A549 (cell line): ENCODE data around the gene BMP15. TPM values are rescaled to one million over a fixed set of nuclear protein-coding genes. Genes with fewer than 3 reads are reported as not detected.
A peak's percentile ranks its signal among the peaks of the same experiment; 100 is the strongest.

ENCODE experiments used
- ATAC-seq, 2 experiments: fragments of 200-7000 bp in 1 of 2; fragments of >200 bp in 1 of 2; cut with Nextera tagmentation in 1 of 2; cut with Tn5 transposase in 1 of 2; 3 replicates each; pipeline versions ENCODE4 v1.8.0 to v1.9.1; 2018 to 2020; ENCODE audit warnings: mild to moderate bottlenecking in 1 of 2, moderate library complexity in 1 of 2
- CTCF ChIA-PET: fragments of 300-600 bp; sonication (Branson Sonifier 250); formaldehyde crosslinking; extraction: SDS; loops from one replicate; lab custom pipeline; 2021; ENCODE audit warnings: antibody characterized with exemption, inconsistent platforms; lab: Yijun Ruan, JAX
- POLR2A ChIA-PET: fragments of 350-600 bp; formaldehyde crosslinking; extraction: SDS; loops from one replicate; lab custom pipeline; 2021; ENCODE audit warnings: antibody characterized with exemption, inconsistent platforms; lab: Yijun Ruan, JAX
- DNase-seq, 2 experiments: peaks; one replicate each; pipeline versions ENCODE4 v3.0.0 to v3.0.0-alpha.2; 2011 to 2016; ENCODE audit warnings: low read depth in 1 of 2, low spot score in 1 of 2
- FAIRE-seq: peaks from 2 replicates; lab custom pipeline; 2011; peaks lifted over from hg19 to GRCh38; lab: Jason Lieb, UNC
- H3K27ac ChIP-seq, 2 experiments: fragments of >200 bp; sonication (Bioruptor Twin); formaldehyde crosslinking; 3 replicates each; pipeline ENCODE4 v1.5.1; 2016 to 2017
- H3K4me1 ChIP-seq: fragments of >200 bp; sonication (Bioruptor Twin); formaldehyde crosslinking; 3 replicates; pipeline ENCODE4 v1.6.1; 2016
- H3K4me2 ChIP-seq: fragments of >200 bp; sonication (Bioruptor Twin); formaldehyde crosslinking; 3 replicates; pipeline ENCODE4 v1.6.1; 2016
- H3K4me3 ChIP-seq: fragments of >200 bp; sonication (Bioruptor Twin); formaldehyde crosslinking; 3 replicates; pipeline ENCODE4 v1.5.1; 2016
- H3K9me3 ChIP-seq: fragments of >200 bp; sonication (Bioruptor Twin); formaldehyde crosslinking; 3 replicates; pipeline ENCODE4 v1.6.1; 2016
- CBX2 ChIP-seq: fragments of 200-600 bp; sonication (generic); IDR thresholded peaks from 2 replicates; pipeline ENCODE4 v1.6.1; 2016; ENCODE audit warnings: low read depth, mild to moderate bottlenecking, borderline replicate concordance
- CEBPB ChIP-seq, 2 experiments: fragments of >200 bp in 1 of 2; sonication (Bioruptor Twin) in 1 of 2; formaldehyde crosslinking in 1 of 2; IDR thresholded peaks; 2 replicates each; pipeline ENCODE4 v1.6.1; 2012 to 2016
- EHF ChIP-seq: fragments of 250-450 bp; sonication (Bioruptor Pico); IDR thresholded peaks from 2 replicates; pipeline ENCODE4 v1.5.0; 2020; ENCODE audit warnings: mild to moderate bottlenecking
- FOSB ChIP-seq: fragments of 250-450 bp; sonication (Bioruptor Pico); IDR thresholded peaks from 2 replicates; pipeline ENCODE4 v1.5.0; 2020; ENCODE audit warnings: mild to moderate bottlenecking, moderate library complexity
- FOXS1 ChIP-seq: fragments of 250-450 bp; sonication (Bioruptor Pico); IDR thresholded peaks from 2 replicates; pipeline ENCODE4 v1.5.0; 2020; ENCODE audit warnings: mild to moderate bottlenecking, moderate library complexity
- HES2 ChIP-seq: fragments of >200 bp; sonication (Bioruptor Twin); formaldehyde crosslinking; IDR thresholded peaks from 2 replicates; pipeline ENCODE4 v1.6.1; 2016
- HOXA7 ChIP-seq: fragments of 250-450 bp; sonication (Bioruptor Pico); IDR thresholded peaks from 2 replicates; pipeline ENCODE4 v1.5.0; 2020; ENCODE audit warnings: mild to moderate bottlenecking, moderate library complexity
- HOXB13 ChIP-seq: fragments of 250-450 bp; sonication (Bioruptor Pico); IDR thresholded peaks from 2 replicates; pipeline ENCODE4 v1.5.0; 2020; ENCODE audit warnings: low read depth, mild to moderate bottlenecking, moderate library complexity
- JUNB ChIP-seq: fragments of >200 bp; sonication (Bioruptor Twin); formaldehyde crosslinking; IDR thresholded peaks from 2 replicates; pipeline ENCODE4 v1.6.1; 2016
- KDM1A ChIP-seq: fragments of 200-600 bp; sonication (generic); IDR thresholded peaks from 2 replicates; pipeline ENCODE4 v1.6.1; 2016; ENCODE audit warnings: low read depth, mild to moderate bottlenecking
- NR3C1 ChIP-seq: fragments of >200 bp; sonication (Bioruptor Twin); formaldehyde crosslinking; IDR thresholded peaks from 3 replicates; pipeline ENCODE4 v1.6.1; 2017
- RAD21 ChIP-seq, 2 experiments: fragments of >200 bp in 1 of 2; sonication (Bioruptor Twin) in 1 of 2; formaldehyde crosslinking in 1 of 2; IDR thresholded peaks in 1 of 2; conservative IDR thresholded peaks in 1 of 2; 2 replicates in 1 of 2; 3 replicates in 1 of 2; pipeline ENCODE4 v1.6.1; 2012 to 2018; ENCODE audit warnings: inconsistent platforms in 1 of 2
- RARB ChIP-seq: fragments of 250-450 bp; sonication (Bioruptor Pico); IDR thresholded peaks from 2 replicates; pipeline ENCODE4 v1.8.0; 2021; ENCODE audit warnings: mild to moderate bottlenecking, moderate library complexity
- RCOR1 ChIP-seq: fragments of 150-350 bp; IDR thresholded peaks from 2 replicates; pipeline ENCODE4 v1.6.1; 2014; ENCODE audit warnings: antibody characterized with exemption, low read length, low read depth
- REST ChIP-seq: fragments of 200-600 bp; sonication (generic); IDR thresholded peaks from 2 replicates; pipeline ENCODE4 v1.6.1; 2016; ENCODE audit warnings: antibody characterized with exemption, mild to moderate bottlenecking, moderate library complexity
- RFX5 ChIP-seq: fragments of 450-650 bp; IDR thresholded peaks from 2 replicates; pipeline ENCODE4 v1.7.1; 2014; ENCODE audit warnings: antibody characterized with exemption, mild to moderate bottlenecking, moderate library complexity
- TP53 ChIP-seq: fragments of 250-450 bp; sonication (Bioruptor Pico); IDR thresholded peaks from 2 replicates; pipeline ENCODE4 v1.5.0; 2021; ENCODE audit warnings: mild to moderate bottlenecking, moderate library complexity
- WGBS: methylation state at CpG from one replicate; pipeline ENCODE4 v1.1.6; 2017; ENCODE audit errors: missing lambda C conversion rate; 5-methylcytosine and 5-hydroxymethylcytosine counted together
- polyA plus RNA-seq, 4 experiments: library from polyadenylated mRNA; depleted of rRNA in 3 of 4; stranded (reverse); fragments of >200 nt; fragmentation: RNase III in 1 of 4; extraction: RNeasy Plus Mini Kit Qiagen cat#74134 plus additional on column Dnase treatment in 1 of 4; gene quantifications; 2 replicates in 3 of 4; 3 replicates in 1 of 4; pipeline ENCODE4 v1.2.3, GENCODE V29; 2011 to 2017
- TF ChIP-seq, protein P1 (sequence below): fragments of >200 bp; sonication (Bioruptor Twin); formaldehyde crosslinking; IDR thresholded peaks from 3 replicates; pipeline ENCODE4 v1.5.1; 2016
- TF ChIP-seq, protein P2 (sequence below): IDR thresholded peaks from 2 replicates; pipeline ENCODE4 v1.6.1; 2012

BMP15 gene
- polyA plus RNA-seq, 2 of the 4 experiments (the other 2 are of a cell fraction), result not detected

- TF ChIP-seq REST (no peak), RFX5 (no peak), TP53 (CRISPR knock-in tag) (no peak), KDM1A (no peak), HES2 (no peak)
- ATAC-seq (no peak), DNase-seq (peak in 1 of 2 experiments; percentile 3), FAIRE-seq (no peak)
- CTCF ChIA-PET, result no interaction called here
- WGBS, result 76% methylated on average over 14 of the region's 17 CpGs
- POLR2A ChIA-PET, result no interaction called here
- H3K27ac ChIP-seq, result no peak overlapping the region
- H3K4me3 ChIP-seq, result no peak overlapping the region
- H3K4me2 ChIP-seq, result no peak overlapping the region
- no peaks in the 10 kb centered on the region for H3K4me1 ChIP-seq
- no peaks in the 10 kb centered on the region for H3K9me3 ChIP-seq
These were observed 5.2 kb upstream of the BMP15 start for GRCh38 chrX:50905334-50905733.

DNA sequence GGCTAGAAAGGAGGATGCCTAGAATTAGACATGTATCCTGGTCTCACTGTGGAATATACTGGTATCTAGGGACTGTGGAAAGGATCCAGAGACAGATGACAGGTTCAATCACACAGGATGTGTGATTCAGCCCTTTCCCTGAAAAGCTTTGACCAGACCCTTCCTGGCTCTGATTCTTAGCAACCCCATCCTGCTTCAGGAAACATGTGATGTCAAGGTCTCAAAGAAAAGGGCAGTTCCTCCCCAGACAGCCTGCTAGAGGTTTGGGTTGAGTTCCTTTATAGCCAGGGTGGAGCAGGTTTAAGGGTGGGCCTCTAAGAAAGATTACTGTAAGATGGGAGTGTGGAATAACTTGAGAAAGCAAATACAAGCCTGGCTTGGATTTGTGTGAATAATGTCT is 3.0 kb downstream of the BMP15 start:
- H3K9me3 ChIP-seq, result no peaks in the 10 kb centered on the region
- POLR2A ChIA-PET, result no interaction called here
- H3K4me1 ChIP-seq, result no peaks in the 10 kb centered on the region
- H3K4me3 ChIP-seq, result no peak overlapping the region
- no peak overlapping the region for H3K4me2 ChIP-seq
- CTCF ChIA-PET, result no interaction called here
- TF ChIP-seq HOXA7 (CRISPR knock-in tag) (no peak), RARB (CRISPR knock-in tag) (no peak), RAD21 (conservative IDR thresholded peaks at IDR 0.05 in 1 of 2, IDR thresholded peaks at IDR 0.05 in 1 of 2) (no peak), HOXB13 (CRISPR knock-in tag) (no peak), EHF (no peak), CBX2 (no peak), RCOR1 (no peak), FOXS1 (CRISPR knock-in tag) (no peak)
- no peak overlapping the region for H3K27ac ChIP-seq
- ATAC-seq (no peak), FAIRE-seq (no peak), DNase-seq (no peak)

DNA sequence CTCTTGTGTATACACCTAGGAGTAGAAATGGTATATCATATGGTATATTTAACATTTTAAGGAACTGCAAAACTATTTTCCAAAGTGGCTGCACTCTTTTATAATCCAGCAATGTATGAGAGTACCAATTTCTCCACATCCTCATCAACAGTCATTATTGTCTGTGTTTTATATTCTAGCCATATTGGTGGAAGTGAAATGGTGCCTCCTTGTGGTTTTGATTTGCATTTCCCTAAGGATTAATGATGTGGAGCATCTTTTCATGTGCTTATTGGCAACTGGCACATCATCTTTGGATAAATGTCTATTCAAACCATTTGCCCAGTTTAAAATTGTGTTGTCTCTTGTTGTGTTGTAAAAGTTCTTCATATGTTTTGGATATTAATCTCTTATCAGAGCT is 9.6 kb downstream of the BMP15 start:
- DNase-seq (peak in 1 of 2 experiments; percentile 16), ATAC-seq (no peak)
- Histone ChIP-seq H3K27ac (no peak overlapping the region), H3K4me1 (no peaks in the 10 kb centered on the region)
- TF ChIP-seq, protein P1, sequence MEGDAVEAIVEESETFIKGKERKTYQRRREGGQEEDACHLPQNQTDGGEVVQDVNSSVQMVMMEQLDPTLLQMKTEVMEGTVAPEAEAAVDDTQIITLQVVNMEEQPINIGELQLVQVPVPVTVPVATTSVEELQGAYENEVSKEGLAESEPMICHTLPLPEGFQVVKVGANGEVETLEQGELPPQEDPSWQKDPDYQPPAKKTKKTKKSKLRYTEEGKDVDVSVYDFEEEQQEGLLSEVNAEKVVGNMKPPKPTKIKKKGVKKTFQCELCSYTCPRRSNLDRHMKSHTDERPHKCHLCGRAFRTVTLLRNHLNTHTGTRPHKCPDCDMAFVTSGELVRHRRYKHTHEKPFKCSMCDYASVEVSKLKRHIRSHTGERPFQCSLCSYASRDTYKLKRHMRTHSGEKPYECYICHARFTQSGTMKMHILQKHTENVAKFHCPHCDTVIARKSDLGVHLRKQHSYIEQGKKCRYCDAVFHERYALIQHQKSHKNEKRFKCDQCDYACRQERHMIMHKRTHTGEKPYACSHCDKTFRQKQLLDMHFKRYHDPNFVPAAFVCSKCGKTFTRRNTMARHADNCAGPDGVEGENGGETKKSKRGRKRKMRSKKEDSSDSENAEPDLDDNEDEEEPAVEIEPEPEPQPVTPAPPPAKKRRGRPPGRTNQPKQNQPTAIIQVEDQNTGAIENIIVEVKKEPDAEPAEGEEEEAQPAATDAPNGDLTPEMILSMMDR, result peak; percentile 26; the same call in 2 of the 3 replicates
- TF ChIP-seq FOSB (CRISPR knock-in tag) (no peak), JUNB (no peak), EHF (no peak), RAD21 (conservative IDR thresholded peaks at IDR 0.05 in 1 of 2, IDR thresholded peaks at IDR 0.05 in 1 of 2) (peak in 1 of 2 experiments; percentile 35; a peak in 3 of 5 replicates), RFX5 (no peak), CEBPB (IDR thresholded peaks at IDR 0.05) (no peak), FOXS1 (CRISPR knock-in tag) (no peak), NR3C1 (no peak)
- TF ChIP-seq, protein P2, sequence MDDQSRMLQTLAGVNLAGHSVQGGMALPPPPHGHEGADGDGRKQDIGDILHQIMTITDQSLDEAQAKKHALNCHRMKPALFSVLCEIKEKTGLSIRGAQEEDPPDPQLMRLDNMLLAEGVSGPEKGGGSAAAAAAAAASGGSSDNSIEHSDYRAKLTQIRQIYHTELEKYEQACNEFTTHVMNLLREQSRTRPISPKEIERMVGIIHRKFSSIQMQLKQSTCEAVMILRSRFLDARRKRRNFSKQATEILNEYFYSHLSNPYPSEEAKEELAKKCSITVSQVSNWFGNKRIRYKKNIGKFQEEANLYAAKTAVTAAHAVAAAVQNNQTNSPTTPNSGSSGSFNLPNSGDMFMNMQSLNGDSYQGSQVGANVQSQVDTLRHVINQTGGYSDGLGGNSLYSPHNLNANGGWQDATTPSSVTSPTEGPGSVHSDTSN, result no peak
- TF ChIP-seq, all 56 proteins: peak for 2
- FAIRE-seq, result no peak
- ChIA-PET POLR2A (no interaction called here), CTCF (interaction anchor here (1.3 kb wide), 1 partner anchor 22 kb away, joined by 4 read pairs; no protein-coding TSS in a partner anchor)
- Histone ChIP-seq H3K4me3 (no peak overlapping the region), H3K4me2 (no peak overlapping the region), H3K9me3 (no peaks in the 10 kb centered on the region)
